Thyroid gland (tissue), 4 donors: Measurements from ENCODE around the gene SLC45A2. TPM values are rescaled to one million over a fixed set of nuclear protein-coding genes. Genes with fewer than 3 reads are reported as not detected.
A peak's percentile ranks its signal among the peaks of the same experiment; 100 is the strongest.

ENCODE experiments used
- DNase-seq, 2 donors: peaks; one replicate each; pipeline ENCODE4 v3.0.0-alpha.2; 2019
- H3K27ac ChIP-seq, 3 donors: fragments of 200-600 bp; sonication (generic); 1 replicate in 2 of 3; 2 replicates in 1 of 3; pipeline ENCODE4 v1.5.1; 2016 to 2019; ENCODE audit warnings: mild to moderate bottlenecking in 1 of 3, moderate library complexity in 1 of 3
- H3K27me3 ChIP-seq: fragments of 200-600 bp; sonication (generic); one replicate; pipeline ENCODE4 v1.5.1; 2019
- H3K36me3 ChIP-seq, 2 donors: fragments of 200-600 bp; sonication (generic); one replicate each; pipeline ENCODE4 v1.5.1; 2016 to 2019
- H3K4me1 ChIP-seq, 2 donors: fragments of 200-600 bp; sonication (generic); one replicate each; pipeline ENCODE4 v1.5.1; 2017 to 2019
- H3K4me3 ChIP-seq, 3 donors: fragments of 200-600 bp; sonication (generic); replicated peaks in 1 of 3; 1 replicate in 2 of 3; 2 replicates in 1 of 3; pipeline ENCODE4 v1.5.1; 2016; ENCODE audit warnings: mild to moderate bottlenecking in 1 of 3
- H3K9me3 ChIP-seq: fragments of 200-600 bp; sonication (generic); one replicate; pipeline ENCODE4 v1.5.1; 2017
- POLR2A ChIP-seq, 2 donors: fragments of 450-650 bp; IDR thresholded peaks; one replicate each; pipeline ENCODE4 v1.6.1; 2017; ENCODE audit warnings: antibody characterized with exemption in 2 of 2, mild to moderate bottlenecking in 2 of 2, moderate library complexity in 1 of 2
- WGBS, 2 donors: methylation state at CpG; one replicate each; pipeline ENCODE4 v1.1.5; 2017; 5-methylcytosine and 5-hydroxymethylcytosine counted together
- intact Hi-C: fragments of 100-400 bp; cut with DNase I; formaldehyde crosslinking; loops from one replicate; pipeline ENCODE4 v1.15.1; 2023
- total RNA-seq, 4 donors: library from RNA; depleted of rRNA; stranded (reverse); fragments of >200 nt; gene quantifications; one replicate each; pipeline ENCODE4 v1.2.3, GENCODE V29; 2016
- TF ChIP-seq, protein P1 (sequence below), 6 experiments: fragments of 200-600 bp in 3 of 6; fragments of 450-650 bp in 3 of 6; sonication (generic) in 3 of 6; IDR thresholded peaks; one replicate each; pipeline ENCODE4 v1.5.1; 2016 to 2019; ENCODE audit warnings: antibody characterized with exemption in 6 of 6, mild to moderate bottlenecking in 2 of 6, inconsistent platforms in 1 of 6, moderate library complexity in 1 of 6

The SLC45A2 gene
- total RNA-seq, 4 donors from 2014 or later, result not detected

DNA sequence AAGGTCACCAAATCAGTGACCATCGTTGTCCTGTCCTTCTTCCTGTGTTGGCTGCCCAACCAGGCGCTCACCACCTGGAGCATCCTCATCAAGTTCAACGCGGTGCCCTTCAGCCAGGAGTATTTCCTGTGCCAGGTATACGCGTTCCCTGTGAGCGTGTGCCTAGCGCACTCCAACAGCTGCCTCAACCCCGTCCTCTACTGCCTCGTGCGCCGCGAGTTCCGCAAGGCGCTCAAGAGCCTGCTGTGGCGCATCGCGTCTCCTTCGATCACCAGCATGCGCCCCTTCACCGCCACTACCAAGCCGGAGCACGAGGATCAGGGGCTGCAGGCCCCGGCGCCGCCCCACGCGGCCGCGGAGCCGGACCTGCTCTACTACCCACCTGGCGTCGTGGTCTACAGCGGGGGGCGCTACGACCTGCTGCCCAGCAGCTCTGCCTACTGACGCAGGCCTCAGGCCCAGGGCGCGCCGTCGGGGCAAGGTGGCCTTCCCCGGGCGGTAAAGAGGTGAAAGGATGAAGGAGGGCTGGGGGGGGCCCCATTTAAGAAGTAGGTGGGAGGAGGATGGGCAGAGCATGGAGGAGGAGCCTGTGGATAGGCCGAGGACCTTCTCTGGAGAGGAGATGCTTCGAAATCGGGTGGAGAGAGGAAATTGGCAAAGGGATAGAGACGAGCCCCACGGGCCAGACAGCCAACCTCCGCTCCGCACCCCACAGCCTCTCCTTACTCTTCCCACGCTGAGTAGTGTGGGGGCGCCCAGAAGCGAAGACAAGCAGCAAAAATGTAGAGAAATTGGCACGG, 46.6 kb downstream of the SLC45A2 start:
- Histone ChIP-seq H3K9me3 (no peaks in the 10 kb centered on the region), H3K36me3 (no peaks in the 10 kb centered on the region), H3K4me3 (no peak overlapping the region), H3K4me1 (peaks cover 0 to 12% of the 10 kb centered on the region in 2 donors), H3K27ac (no peak overlapping the region), H3K27me3 (peaks cover 18% of the 10 kb centered on the region)
- WGBS, 2 donors, result 13 to 24% methylated on average over 27 to 53 of the region's 54 CpGs
- DNase-seq, result no peak
- intact Hi-C loops, result loop anchor here (10.0 kb wide), 1 partner anchor 503 kb away; no protein-coding TSS in a partner anchor
- TF ChIP-seq POLR2A (IDR thresholded peaks at IDR 0.05), result no peak
- TF ChIP-seq, protein P1, sequence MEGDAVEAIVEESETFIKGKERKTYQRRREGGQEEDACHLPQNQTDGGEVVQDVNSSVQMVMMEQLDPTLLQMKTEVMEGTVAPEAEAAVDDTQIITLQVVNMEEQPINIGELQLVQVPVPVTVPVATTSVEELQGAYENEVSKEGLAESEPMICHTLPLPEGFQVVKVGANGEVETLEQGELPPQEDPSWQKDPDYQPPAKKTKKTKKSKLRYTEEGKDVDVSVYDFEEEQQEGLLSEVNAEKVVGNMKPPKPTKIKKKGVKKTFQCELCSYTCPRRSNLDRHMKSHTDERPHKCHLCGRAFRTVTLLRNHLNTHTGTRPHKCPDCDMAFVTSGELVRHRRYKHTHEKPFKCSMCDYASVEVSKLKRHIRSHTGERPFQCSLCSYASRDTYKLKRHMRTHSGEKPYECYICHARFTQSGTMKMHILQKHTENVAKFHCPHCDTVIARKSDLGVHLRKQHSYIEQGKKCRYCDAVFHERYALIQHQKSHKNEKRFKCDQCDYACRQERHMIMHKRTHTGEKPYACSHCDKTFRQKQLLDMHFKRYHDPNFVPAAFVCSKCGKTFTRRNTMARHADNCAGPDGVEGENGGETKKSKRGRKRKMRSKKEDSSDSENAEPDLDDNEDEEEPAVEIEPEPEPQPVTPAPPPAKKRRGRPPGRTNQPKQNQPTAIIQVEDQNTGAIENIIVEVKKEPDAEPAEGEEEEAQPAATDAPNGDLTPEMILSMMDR (IDR thresholded peaks at IDR 0.05), result no peak

DNA sequence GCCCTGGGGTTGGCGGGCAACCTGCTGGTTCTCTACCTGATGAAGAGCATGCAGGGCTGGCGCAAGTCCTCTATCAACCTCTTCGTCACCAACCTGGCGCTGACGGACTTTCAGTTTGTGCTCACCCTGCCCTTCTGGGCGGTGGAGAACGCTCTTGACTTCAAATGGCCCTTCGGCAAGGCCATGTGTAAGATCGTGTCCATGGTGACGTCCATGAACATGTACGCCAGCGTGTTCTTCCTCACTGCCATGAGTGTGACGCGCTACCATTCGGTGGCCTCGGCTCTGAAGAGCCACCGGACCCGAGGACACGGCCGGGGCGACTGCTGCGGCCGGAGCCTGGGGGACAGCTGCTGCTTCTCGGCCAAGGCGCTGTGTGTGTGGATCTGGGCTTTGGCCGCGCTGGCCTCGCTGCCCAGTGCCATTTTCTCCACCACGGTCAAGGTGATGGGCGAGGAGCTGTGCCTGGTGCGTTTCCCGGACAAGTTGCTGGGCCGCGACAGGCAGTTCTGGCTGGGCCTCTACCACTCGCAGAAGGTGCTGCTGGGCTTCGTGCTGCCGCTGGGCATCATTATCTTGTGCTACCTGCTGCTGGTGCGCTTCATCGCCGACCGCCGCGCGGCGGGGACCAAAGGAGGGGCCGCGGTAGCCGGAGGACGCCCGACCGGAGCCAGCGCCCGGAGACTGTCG, 47.3 kb downstream of the SLC45A2 start:
- no peak overlapping the region for H3K4me3 ChIP-seq
- TF ChIP-seq, protein P1 (IDR thresholded peaks at IDR 0.05), result no peak
- no peak for TF ChIP-seq POLR2A (IDR thresholded peaks at IDR 0.05)
- H3K27ac ChIP-seq, result no peak overlapping the region
- DNase-seq, result no peak
- intact Hi-C loops, result loop anchor here (10.0 kb wide), 1 partner anchor 502 kb away; no protein-coding TSS in a partner anchor
- H3K36me3 ChIP-seq, result no peaks in the 10 kb centered on the region
- 25 to 30% methylated on average over 10 to 34 of the region's 54 CpGs for WGBS, 2 donors
- H3K27me3 ChIP-seq, result peaks cover 18% of the 10 kb centered on the region
- peaks cover 0 to 12% of the 10 kb centered on the region in 2 donors for H3K4me1 ChIP-seq
- H3K9me3 ChIP-seq, result no peaks in the 10 kb centered on the region

DNA sequence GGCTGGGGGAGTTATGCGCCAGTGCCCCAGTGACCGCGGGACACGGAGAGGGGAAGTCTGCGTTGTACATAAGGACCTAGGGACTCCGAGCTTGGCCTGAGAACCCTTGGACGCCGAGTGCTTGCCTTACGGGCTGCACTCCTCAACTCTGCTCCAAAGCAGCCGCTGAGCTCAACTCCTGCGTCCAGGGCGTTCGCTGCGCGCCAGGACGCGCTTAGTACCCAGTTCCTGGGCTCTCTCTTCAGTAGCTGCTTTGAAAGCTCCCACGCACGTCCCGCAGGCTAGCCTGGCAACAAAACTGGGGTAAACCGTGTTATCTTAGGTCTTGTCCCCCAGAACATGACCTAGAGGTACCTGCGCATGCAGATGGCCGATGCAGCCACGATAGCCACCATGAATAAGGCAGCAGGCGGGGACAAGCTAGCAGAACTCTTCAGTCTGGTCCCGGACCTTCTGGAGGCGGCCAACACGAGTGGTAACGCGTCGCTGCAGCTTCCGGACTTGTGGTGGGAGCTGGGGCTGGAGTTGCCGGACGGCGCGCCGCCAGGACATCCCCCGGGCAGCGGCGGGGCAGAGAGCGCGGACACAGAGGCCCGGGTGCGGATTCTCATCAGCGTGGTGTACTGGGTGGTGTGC, 48.0 kb downstream of the SLC45A2 start, which contains the start of gene RXFP3:
RXFP3 (plus strand) TSS at position 6 of the 636 bp plus-strand sequence; CDS start at position 361, 355 bp downstream.
- no peak for TF ChIP-seq POLR2A (IDR thresholded peaks at IDR 0.05)
- TF ChIP-seq, protein P1 (IDR thresholded peaks at IDR 0.05), result no peak
- Histone ChIP-seq H3K27ac (no peak within 1 kb of the TSS), H3K9me3 (no peaks in the 10 kb centered on the region), H3K36me3 (no peaks in the 10 kb centered on the region), H3K4me1 (peaks cover 0 to 12% of the 10 kb centered on the region in 2 donors), H3K4me3 (no peak within 1 kb of the TSS), H3K27me3 (peaks cover 18% of the 10 kb centered on the region)
- intact Hi-C loops, result loop anchor here (10.0 kb wide), 1 partner anchor 502 kb away; no protein-coding TSS in a partner anchor
- 4 to 7% methylated on average over 12 to 20 of the region's 45 CpGs for WGBS, 2 donors
- DNase-seq, result peak in 1 of 2 donors; percentile 1

DNA sequence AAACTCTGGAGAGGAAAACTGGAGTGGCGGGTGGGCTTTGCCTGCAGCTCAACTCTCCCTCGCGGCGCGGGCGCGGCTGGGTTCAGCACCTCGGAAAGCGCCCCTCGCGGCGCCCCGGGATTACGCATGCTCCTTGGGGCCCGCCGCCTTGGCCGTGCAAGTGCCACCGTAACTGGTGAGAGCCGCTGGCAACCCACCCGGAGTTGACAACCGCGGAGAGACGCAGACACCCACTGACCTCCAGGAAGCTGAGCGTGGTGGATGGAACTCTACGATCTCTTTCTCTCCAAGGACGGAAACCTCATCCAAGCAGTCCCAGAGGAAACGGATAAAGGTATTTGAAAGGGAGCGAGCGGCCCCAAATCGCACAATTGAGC, 48.5 kb downstream of the SLC45A2 start:
- peak; percentile 55 to 69 for DNase-seq
- no peak for TF ChIP-seq POLR2A (IDR thresholded peaks at IDR 0.05)
- TF ChIP-seq, protein P1 (IDR thresholded peaks at IDR 0.05), result peak in 3 of 6 experiments; percentile 4 to 40 (median 33)
- WGBS, 2 donors, result 2% methylated on average over 24 to 30 of the region's 30 CpGs
- no peaks in the 10 kb centered on the region for H3K9me3 ChIP-seq
- peaks cover 18% of the 10 kb centered on the region for H3K27me3 ChIP-seq
- peaks cover 0 to 12% of the 10 kb centered on the region in 2 donors for H3K4me1 ChIP-seq
- intact Hi-C loops, result loop anchor here (10.0 kb wide), 1 partner anchor 501 kb away; no protein-coding TSS in a partner anchor
- no peak overlapping the region for H3K4me3 ChIP-seq
- no peak overlapping the region for H3K27ac ChIP-seq
- H3K36me3 ChIP-seq, result no peaks in the 10 kb centered on the region
